GM20431 (cell line): Measurements from ENCODE around the gene TSPAN18.

Source experiments
- in situ Hi-C: fragments of 300-500 bp; cut with MseI, MboI; formaldehyde crosslinking; loops from one replicate; pipeline ENCODE4 v1.15.0; 2020; ENCODE audit warnings: low sequenced_read_pairs; ENCODE audit not compliant: unreplicated experiment

Gene TSPAN18

DNA sequence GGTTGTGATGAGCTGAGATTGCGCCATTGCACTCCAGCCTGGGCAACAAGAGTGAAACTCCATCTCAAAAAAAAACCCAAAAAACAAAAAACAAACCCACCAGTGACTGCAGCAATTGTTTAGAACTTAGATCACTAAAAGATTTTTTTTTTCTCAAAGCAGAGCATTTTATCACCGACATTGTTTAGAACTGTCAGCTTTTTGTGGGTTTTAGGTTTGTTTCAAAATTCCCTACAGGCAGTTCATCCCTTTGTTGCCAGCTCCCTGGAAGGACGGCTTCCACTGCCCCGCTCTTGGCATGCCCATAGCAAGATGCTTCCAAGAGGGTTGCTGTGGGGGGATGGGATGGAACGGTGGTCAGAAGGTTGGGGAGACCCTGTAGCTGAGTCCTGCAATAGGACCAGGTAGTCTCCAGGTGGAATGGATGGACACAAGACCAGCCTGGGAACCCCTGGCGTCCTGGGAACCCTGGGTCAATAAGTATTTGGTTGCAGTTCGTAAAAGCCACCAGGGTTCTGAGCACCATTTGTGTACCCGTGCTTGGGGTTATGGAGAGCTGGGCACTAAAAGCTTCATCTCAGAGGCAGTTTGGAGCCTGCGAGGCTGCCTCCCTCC lies 46.7 kb downstream of the TSPAN18 start:
- in situ Hi-C loops = no loop called here

- in situ Hi-C loops = no loop called here
Observed at GRCh38 chr11:44774108-44774507, 47.3 kb downstream of the TSPAN18 start.

DNA sequence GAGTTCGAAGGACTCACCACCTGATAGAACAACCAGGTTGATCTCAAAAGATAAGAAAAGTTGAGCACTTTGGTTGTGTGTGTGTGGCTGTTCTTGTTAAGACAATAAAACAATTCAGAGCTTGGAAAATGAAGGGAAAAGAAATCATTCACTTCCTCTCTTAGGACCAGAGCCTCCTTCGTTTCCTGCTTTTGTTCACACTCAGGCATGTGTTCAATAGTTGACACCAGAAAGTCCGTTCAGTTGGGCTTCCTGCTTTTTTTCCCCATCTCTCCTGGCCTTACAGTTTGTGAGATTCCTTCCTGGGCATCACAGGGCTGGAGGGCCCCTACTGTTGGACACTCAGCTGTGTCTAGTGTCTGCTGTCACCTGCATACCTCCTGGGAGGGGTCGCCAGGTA lies 48.0 kb downstream of the TSPAN18 start:
- in situ Hi-C loops = no loop called here

- in situ Hi-C loops = no loop called here
Observed at GRCh38 chr11:44775366-44775984, 48.7 kb downstream of the TSPAN18 start.

- in situ Hi-C loops = no loop called here
Observed at GRCh38 chr11:44775985-44776446, 49.3 kb downstream of the TSPAN18 start.

DNA sequence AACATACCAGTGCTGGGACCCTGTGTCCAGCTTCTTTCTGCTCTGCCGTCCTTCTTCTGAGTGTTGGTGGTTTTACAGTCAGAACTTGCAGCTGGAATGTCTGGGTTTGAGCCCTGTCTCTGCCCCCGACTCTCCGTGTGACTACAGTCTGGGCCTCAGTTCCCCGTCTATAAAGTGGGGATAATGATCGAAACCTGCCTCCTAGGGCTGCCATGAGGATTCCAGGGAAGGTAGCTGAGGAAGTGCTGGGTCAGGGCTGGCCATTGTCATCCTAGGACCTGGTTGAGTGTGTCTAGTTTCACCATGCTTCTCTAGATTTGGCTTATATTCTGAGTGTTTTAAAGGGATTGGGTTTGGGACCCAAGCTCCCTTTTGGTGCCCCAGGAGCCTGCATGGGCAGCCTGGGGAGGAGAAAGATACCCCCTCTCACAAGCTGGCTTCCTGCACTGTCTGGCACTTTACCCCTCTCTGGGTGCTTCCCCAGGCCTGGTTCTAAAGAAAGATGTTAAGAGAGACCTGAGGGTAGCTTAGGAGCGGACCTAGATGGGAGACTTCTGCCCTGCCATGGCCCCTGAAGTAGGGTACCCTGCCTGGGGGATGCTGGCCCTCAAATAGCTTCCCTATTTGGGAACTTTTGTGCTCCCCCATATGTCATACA lies 49.9 kb downstream of the TSPAN18 start:
- in situ Hi-C loops = no loop called here

GRCh38 chr11:44777209-44778194 lies 50.7 kb downstream of the TSPAN18 start:
- in situ Hi-C loops = no loop called here

DNA sequence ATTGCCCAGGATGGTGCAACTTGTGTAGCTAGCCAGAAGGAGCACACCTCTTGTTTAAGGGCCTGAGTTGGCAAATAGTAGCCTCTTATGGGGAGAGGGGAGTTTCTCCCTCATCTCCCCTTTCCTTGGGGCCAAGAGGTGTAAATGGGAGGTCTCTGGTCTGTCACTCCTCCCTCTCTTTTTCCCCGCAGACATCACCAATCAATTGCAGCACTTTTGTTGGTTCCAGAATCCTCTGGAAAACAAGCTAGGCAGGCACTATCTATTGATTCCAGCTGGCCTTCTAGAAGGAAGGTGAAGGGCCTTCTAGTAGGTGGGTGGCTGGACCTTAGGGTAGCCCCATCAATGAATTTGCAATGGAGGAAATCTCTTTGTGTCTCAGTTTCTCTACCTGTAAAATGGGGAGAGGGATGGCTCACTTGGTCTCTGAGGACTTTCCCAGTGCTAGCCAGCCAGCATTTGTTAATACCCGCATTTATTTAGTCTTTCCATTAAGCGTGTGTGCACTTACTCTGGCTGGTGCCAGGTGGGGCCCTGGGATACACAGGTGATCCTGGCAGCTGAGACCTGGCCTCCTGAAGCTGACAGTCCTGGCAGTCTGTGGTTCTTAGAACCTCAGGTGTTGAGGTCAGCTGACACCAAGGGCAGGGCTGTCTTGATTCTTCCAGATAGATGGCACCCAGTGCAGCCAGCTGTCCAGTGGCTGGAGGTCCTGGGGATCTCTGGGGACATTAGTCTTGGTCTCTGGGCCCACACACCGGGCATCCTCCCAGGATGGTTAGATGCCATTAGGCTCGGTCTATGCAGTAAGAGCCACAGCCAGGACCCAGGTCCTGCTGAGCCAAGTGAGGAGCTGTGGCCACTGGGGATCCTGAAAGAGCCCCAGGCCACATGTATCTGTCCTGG lies 51.7 kb downstream of the TSPAN18 start:
- in situ Hi-C loops = no loop called here

- in situ Hi-C loops = no loop called here
Observed at GRCh38 chr11:44779736-44780520, 53.2 kb downstream of the TSPAN18 start.

GRCh38 chr11:44780940-44781631 lies 54.3 kb downstream of the TSPAN18 start:
- in situ Hi-C loops = no loop called here

DNA sequence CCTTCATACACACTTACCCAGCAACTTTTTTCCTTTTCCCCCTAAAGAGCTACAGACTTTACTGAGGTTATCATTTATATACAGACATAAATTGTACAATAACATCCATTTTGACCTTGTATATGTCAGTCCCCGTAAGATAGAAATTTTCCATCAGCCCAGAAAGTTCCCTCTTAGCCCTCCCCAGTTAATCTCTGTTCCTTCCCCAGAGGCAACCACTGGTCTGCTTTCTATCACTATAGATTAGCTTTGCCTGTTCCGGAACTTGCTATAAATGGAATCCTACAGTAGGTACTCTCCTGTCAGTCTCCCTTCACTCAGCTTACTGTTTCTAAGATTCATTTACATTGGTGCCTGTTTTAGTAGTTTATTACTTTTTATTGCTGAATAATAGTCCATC lies 54.9 kb downstream of the TSPAN18 start:
- in situ Hi-C loops = no loop called here

DNA sequence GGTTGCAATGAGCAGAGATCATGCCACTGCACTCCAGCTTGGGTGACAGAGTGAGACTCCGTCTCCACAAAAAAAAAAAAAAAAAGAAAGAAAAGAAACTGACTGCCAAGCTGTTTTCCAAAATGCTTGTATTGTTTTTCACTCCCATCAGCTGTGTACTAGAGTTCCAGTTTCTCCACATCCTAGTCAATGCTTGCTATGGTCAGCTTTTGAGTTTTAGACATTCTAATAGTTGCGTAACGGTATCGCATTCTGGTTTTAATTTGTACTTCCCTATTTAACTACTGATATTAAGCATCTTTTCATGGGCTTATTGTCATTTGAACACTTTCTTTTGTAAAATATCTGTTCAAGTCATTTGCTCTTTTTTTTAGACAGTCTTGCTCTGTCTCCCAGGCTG lies 55.7 kb downstream of the TSPAN18 start:
- in situ Hi-C loops = no loop called here

DNA sequence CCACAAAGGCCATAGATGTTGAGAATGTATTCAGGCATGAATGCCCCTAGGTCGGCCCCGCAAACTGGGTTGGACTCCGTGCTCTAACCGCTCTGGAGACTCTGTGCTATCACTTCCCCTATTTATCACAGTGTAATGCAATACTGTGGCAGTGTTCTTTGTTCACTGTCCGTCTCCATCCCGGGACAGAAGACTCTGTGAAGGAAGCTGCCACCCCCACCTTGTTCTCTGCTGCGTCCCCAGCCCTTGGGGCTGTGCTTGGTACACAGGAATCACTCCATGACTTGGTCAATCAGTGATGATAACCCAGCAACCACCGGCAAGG lies 57.6 kb downstream of the TSPAN18 start:
- in situ Hi-C loops = no loop called here

- in situ Hi-C loops = no loop called here
Observed at GRCh38 chr11:44784851-44785250, 58.1 kb downstream of the TSPAN18 start.

GRCh38 chr11:44785856-44786607 lies 59.3 kb downstream of the TSPAN18 start:
- in situ Hi-C loops = no loop called here

GRCh38 chr11:44787070-44787469 lies 60.3 kb downstream of the TSPAN18 start:
- in situ Hi-C loops = no loop called here

DNA sequence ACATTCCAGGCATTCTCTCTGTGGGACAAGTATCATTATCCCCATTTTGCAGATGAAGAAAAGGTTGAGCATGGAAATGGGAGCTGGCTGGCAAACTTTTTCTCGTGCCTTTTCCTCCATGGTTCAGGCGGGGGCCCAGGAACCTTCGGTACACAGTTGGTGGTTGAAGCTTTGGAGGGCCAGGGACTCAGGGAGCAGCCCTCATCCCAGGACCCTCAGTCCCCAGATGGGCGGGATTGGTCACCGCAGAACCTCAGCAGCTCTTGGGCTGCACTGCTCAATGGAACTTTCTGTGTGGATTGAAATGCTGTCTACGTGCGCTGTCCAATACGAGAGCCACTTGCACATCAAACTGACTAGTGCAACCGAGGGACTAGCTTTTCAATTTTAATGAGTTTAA lies 61.2 kb downstream of the TSPAN18 start:
- in situ Hi-C loops = no loop called here
